ENCODE data around the gene ICE1.
"Not testable (repeated sequence)": the region's sequence is repeated elsewhere in the genome, so short reads cannot be mapped to it uniquely, and the experiment has no call there.

Gene ICE1

GRCh38 chr5:5492087-5492933 is 69.8 kb downstream of the ICE1 start:
- in situ Hi-C loops (cut with MboI; ENCODE audit: low pct_unique_long_range_greater_than_20kb, low sequenced_read_pairs, unreplicated experiment), result loop anchor here (25.0 kb wide), 1 partner anchor 395 kb away; no protein-coding TSS in a partner anchor
- DNase-seq (ENCODE audit: low spot score), result peak; percentile 66
- peak; percentile 73 for TF ChIP-seq CTCF (IDR thresholded peaks at IDR 0.05; ENCODE audit: extremely low read depth, insufficient read depth, missing control alignments)

GRCh38 chr5:5492934-5493271 is 70.4 kb downstream of the ICE1 start:
- in situ Hi-C loops (cut with MboI; ENCODE audit: low pct_unique_long_range_greater_than_20kb, low sequenced_read_pairs, unreplicated experiment), result loop anchor here (25.0 kb wide), 1 partner anchor 394 kb away; no protein-coding TSS in a partner anchor
- DNase-seq (ENCODE audit: low spot score), result not testable (repeated sequence)

- in situ Hi-C loops (cut with MboI; ENCODE audit: low pct_unique_long_range_greater_than_20kb, low sequenced_read_pairs, unreplicated experiment), result loop anchor here (25.0 kb wide), 1 partner anchor 393 kb away; no protein-coding TSS in a partner anchor
Observed at GRCh38 chr5:5494489-5495402, 72.3 kb downstream of the ICE1 start.

GRCh38 chr5:5497152-5497788 is 74.8 kb downstream of the ICE1 start:
- in situ Hi-C loops (cut with MboI; ENCODE audit: low pct_unique_long_range_greater_than_20kb, low sequenced_read_pairs, unreplicated experiment), result loop anchor here (25.0 kb wide), 1 partner anchor 390 kb away; no protein-coding TSS in a partner anchor
- TF ChIP-seq CTCF (IDR thresholded peaks at IDR 0.05; ENCODE audit: extremely low read depth, insufficient read depth, missing control alignments), result peak; percentile 72
- peak; percentile 69 for DNase-seq (ENCODE audit: low spot score)

More at GRCh38 chr5:5494489-5495402, 72.3 kb downstream of the ICE1 start:
- no peak for TF ChIP-seq CTCF (IDR thresholded peaks at IDR 0.05; ENCODE audit: extremely low read depth, insufficient read depth, missing control alignments)
- DNase-seq (ENCODE audit: low spot score), result peak; percentile 81

- in situ Hi-C loops (cut with MboI; ENCODE audit: low pct_unique_long_range_greater_than_20kb, low sequenced_read_pairs, unreplicated experiment), result loop anchor here (25.0 kb wide), 1 partner anchor 388 kb away; no protein-coding TSS in a partner anchor
- TF ChIP-seq CTCF (IDR thresholded peaks at IDR 0.05; ENCODE audit: extremely low read depth, insufficient read depth, missing control alignments), result no peak
- no peak for DNase-seq (ENCODE audit: low spot score)
Observed at GRCh38 chr5:5499442-5499841, 77.0 kb downstream of the ICE1 start.

- no peak for DNase-seq (ENCODE audit: low spot score)
- no peak for TF ChIP-seq CTCF (IDR thresholded peaks at IDR 0.05; ENCODE audit: extremely low read depth, insufficient read depth, missing control alignments)
- in situ Hi-C loops (cut with MboI; ENCODE audit: low pct_unique_long_range_greater_than_20kb, low sequenced_read_pairs, unreplicated experiment), result no loop called here
Observed at GRCh38 chr5:5504325-5504724, 81.8 kb downstream of the ICE1 start.
